ENCODE data around the gene LAMA3. TPM values are rescaled to one million over a fixed set of nuclear protein-coding genes. Genes with fewer than 3 reads are reported as not detected.

Gene LAMA3
- total RNA-seq, 1 experiment from 2014 or later: 34.6 TPM

GRCh38 chr18:23927821-23928746, 238.8 kb downstream of the LAMA3 start:
- H3K36me3 Mint-ChIP-seq (ENCODE audit: insufficient read depth, unreplicated experiment): peaks cover 13% of the 10 kb centered on the region
- no TSS peak for BruUV-seq (replicated peaks)
- CTCF ChIA-PET: no interaction called here

DNA sequence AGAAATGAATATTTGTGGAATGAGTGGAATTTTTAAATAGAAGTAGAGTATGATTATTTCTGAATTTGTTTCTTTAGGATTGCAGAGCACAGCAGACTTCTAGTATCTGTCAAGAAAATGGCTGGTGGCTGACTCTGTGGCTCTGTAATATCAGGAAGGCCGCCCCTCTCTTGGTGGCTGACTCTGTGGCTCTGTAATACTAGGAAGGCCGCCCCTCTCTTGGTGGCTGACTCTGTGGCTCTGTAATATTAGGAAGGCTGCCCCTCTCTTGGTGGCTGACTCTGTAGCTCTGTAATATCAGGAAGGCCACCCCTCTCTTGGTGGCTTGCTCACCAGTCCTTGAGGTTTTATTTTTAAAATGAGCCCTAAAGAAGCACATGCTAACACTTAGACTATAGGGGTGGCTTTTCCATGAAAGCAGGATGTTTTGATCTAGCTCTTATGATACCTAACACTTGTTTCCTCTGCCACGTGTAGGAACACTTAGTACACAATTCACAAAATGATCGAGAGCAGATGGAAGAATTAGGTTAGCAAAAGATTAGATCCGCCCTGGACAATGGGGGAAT, 240.2 kb downstream of the LAMA3 start:
- H3K27me3 ChIP-seq (replicated peaks; ENCODE audit: control insufficient read depth, insufficient read depth, low read length): no peaks in the 10 kb centered on the region
- Mint-ChIP-seq H3K36me3 (ENCODE audit: insufficient read depth, unreplicated experiment) (peaks cover 7% of the 10 kb centered on the region), H3K27ac (ENCODE audit: unreplicated experiment) (no peak overlapping the region), H3K4me1 (ENCODE audit: low read depth, unreplicated experiment) (no peaks in the 10 kb centered on the region), H3K27me3 (ENCODE audit: insufficient read depth, unreplicated experiment) (no peaks in the 10 kb centered on the region), H3K4me3 (ENCODE audit: unreplicated experiment) (no peak overlapping the region), H3K9me3 (ENCODE audit: unreplicated experiment) (no peaks in the 10 kb centered on the region)
- no peak for DNase-seq
- no peaks in the 10 kb centered on the region for H3K36me3 ChIP-seq (ENCODE audit: control insufficient read depth, insufficient read depth, low read length)
- H3K4me3 ChIP-seq (ENCODE audit: low read depth, low read length): no peak overlapping the region
- ChIA-PET CTCF (no interaction called here), POLR2A (no interaction called here)
- intact Hi-C loops (cut with micrococcal nuclease; ENCODE audit: unreplicated experiment): loop anchor here (10.0 kb wide), 1 partner anchor 185 kb away; no protein-coding TSS in a partner anchor
- BruUV-seq (replicated peaks): no TSS peak
- H3K4me1 ChIP-seq: no peaks in the 10 kb centered on the region
- H3K9me3 ChIP-seq: no peaks in the 10 kb centered on the region
- no peak for TF ChIP-seq CTCF (IDR thresholded peaks at IDR 0.05; ENCODE audit: insufficient read depth in 1 of 2, low read depth in 1 of 2, low read length in 1 of 2, severe bottlenecking in 1 of 2, unreplicated experiment in 1 of 2)

More at GRCh38 chr18:23927821-23928746, 238.8 kb downstream of the LAMA3 start:
- H3K4me3 ChIP-seq (ENCODE audit: low read depth, low read length): no peak overlapping the region
- Mint-ChIP-seq H3K4me1 (ENCODE audit: low read depth, unreplicated experiment) (no peaks in the 10 kb centered on the region), H3K4me3 (ENCODE audit: unreplicated experiment) (no peak overlapping the region), H3K9me3 (ENCODE audit: unreplicated experiment) (no peaks in the 10 kb centered on the region), H3K27me3 (ENCODE audit: insufficient read depth, unreplicated experiment) (no peaks in the 10 kb centered on the region), H3K27ac (ENCODE audit: unreplicated experiment) (no peak overlapping the region)
- TF ChIP-seq CTCF (IDR thresholded peaks at IDR 0.05; ENCODE audit: insufficient read depth in 1 of 2, low read depth in 1 of 2, low read length in 1 of 2, severe bottlenecking in 1 of 2, unreplicated experiment in 1 of 2): no peak
- no peaks in the 10 kb centered on the region for H3K9me3 ChIP-seq
- intact Hi-C loops (cut with micrococcal nuclease; ENCODE audit: unreplicated experiment): loop anchor here (10.0 kb wide), 1 partner anchor 187 kb away; no protein-coding TSS in a partner anchor
- no peaks in the 10 kb centered on the region for H3K27me3 ChIP-seq (replicated peaks; ENCODE audit: control insufficient read depth, insufficient read depth, low read length)
- no peaks in the 10 kb centered on the region for H3K4me1 ChIP-seq
- H3K36me3 ChIP-seq (ENCODE audit: control insufficient read depth, insufficient read depth, low read length): no peaks in the 10 kb centered on the region
- DNase-seq: no peak
- POLR2A ChIA-PET: no interaction called here

GRCh38 chr18:23930002-23930401, 240.7 kb downstream of the LAMA3 start:
- H3K4me1 Mint-ChIP-seq (ENCODE audit: low read depth, unreplicated experiment): no peaks in the 10 kb centered on the region
- H3K4me3 Mint-ChIP-seq (ENCODE audit: unreplicated experiment): no peak overlapping the region
- ChIA-PET POLR2A (no interaction called here), CTCF (no interaction called here)
- Histone ChIP-seq H3K4me1 (no peaks in the 10 kb centered on the region), H3K4me3 (ENCODE audit: low read depth, low read length) (no peak overlapping the region), H3K27me3 (replicated peaks; ENCODE audit: control insufficient read depth, insufficient read depth, low read length) (no peaks in the 10 kb centered on the region), H3K9me3 (no peaks in the 10 kb centered on the region), H3K36me3 (ENCODE audit: control insufficient read depth, insufficient read depth, low read length) (no peaks in the 10 kb centered on the region)
- intact Hi-C loops (cut with micrococcal nuclease; ENCODE audit: unreplicated experiment): no loop called here
- H3K9me3 Mint-ChIP-seq (ENCODE audit: unreplicated experiment): no peaks in the 10 kb centered on the region
- no peaks in the 10 kb centered on the region for H3K27me3 Mint-ChIP-seq (ENCODE audit: insufficient read depth, unreplicated experiment)
- H3K36me3 Mint-ChIP-seq (ENCODE audit: insufficient read depth, unreplicated experiment): peaks cover 7% of the 10 kb centered on the region
- DNase-seq: no peak
- TF ChIP-seq CTCF (IDR thresholded peaks at IDR 0.05; ENCODE audit: insufficient read depth in 1 of 2, low read depth in 1 of 2, low read length in 1 of 2, severe bottlenecking in 1 of 2, unreplicated experiment in 1 of 2): no peak
- no peak overlapping the region for H3K27ac Mint-ChIP-seq (ENCODE audit: unreplicated experiment)
- no TSS peak for BruUV-seq (replicated peaks)
